ENCODE measurements around the gene ZBTB20. TPM values are rescaled to one million over a fixed set of nuclear protein-coding genes. Genes with fewer than 3 reads are reported as not detected.

Gene ZBTB20
- total RNA-seq, 1 donor from 2014 or later, result 62.0 TPM

- H3K9me3 ChIP-seq (replicated peaks), result no peaks in the 10 kb centered on the region
- no peak for DNase-seq
- peak overlapping the region; percentile 34 for H3K27ac ChIP-seq (replicated peaks)
- H3K4me3 ChIP-seq, result no peak overlapping the region
- H3K27me3 ChIP-seq (ENCODE audit: low read depth), result no peaks in the 10 kb centered on the region
- no peak for TF ChIP-seq CTCF (IDR thresholded peaks at IDR 0.05; ENCODE audit: borderline replicate concordance)
- H3K36me3 ChIP-seq, result no peaks in the 10 kb centered on the region
- intact Hi-C loops (cut with micrococcal nuclease), result no loop called here
- H3K4me1 ChIP-seq, result peaks cover 98% of the 10 kb centered on the region
Observed at GRCh38 chr3:114446600-114446999, 700.5 kb downstream of the ZBTB20 start.

DNA sequence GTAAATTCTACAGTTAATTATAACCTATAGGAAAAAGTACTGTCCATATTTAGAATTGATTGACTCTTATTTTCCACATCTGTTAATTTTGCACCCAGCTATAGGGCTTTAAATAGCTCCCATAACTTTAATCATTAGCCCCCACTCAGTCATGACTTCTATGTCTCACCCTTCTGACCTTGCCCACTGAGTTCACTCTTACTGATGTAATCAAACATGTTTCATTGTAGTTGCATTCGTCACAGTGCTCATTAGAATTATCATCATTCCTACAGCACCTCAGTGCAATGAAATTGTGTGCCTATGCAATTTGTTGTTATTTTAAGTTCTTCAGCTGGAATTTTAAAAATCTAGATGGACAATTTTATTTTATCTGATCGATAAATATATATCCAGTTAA, 701.9 kb downstream of the ZBTB20 start:
- no peak for TF ChIP-seq CTCF (IDR thresholded peaks at IDR 0.05; ENCODE audit: borderline replicate concordance)
- Histone ChIP-seq H3K36me3 (no peaks in the 10 kb centered on the region), H3K4me1 (peaks cover 99% of the 10 kb centered on the region), H3K4me3 (no peak overlapping the region), H3K9me3 (replicated peaks) (no peaks in the 10 kb centered on the region), H3K27me3 (ENCODE audit: low read depth) (no peaks in the 10 kb centered on the region), H3K27ac (replicated peaks) (no peak overlapping the region)
- intact Hi-C loops (cut with micrococcal nuclease), result no loop called here
- DNase-seq, result no peak

GRCh38 chr3:114444216-114444615, 702.9 kb downstream of the ZBTB20 start:
- no peak for DNase-seq
- Histone ChIP-seq H3K9me3 (replicated peaks) (no peaks in the 10 kb centered on the region), H3K4me3 (no peak overlapping the region), H3K36me3 (no peaks in the 10 kb centered on the region), H3K27me3 (ENCODE audit: low read depth) (no peaks in the 10 kb centered on the region), H3K27ac (replicated peaks) (no peak overlapping the region), H3K4me1 (peaks cover 99% of the 10 kb centered on the region)
- no peak for TF ChIP-seq CTCF (IDR thresholded peaks at IDR 0.05; ENCODE audit: borderline replicate concordance)
- intact Hi-C loops (cut with micrococcal nuclease), result no loop called here

DNA sequence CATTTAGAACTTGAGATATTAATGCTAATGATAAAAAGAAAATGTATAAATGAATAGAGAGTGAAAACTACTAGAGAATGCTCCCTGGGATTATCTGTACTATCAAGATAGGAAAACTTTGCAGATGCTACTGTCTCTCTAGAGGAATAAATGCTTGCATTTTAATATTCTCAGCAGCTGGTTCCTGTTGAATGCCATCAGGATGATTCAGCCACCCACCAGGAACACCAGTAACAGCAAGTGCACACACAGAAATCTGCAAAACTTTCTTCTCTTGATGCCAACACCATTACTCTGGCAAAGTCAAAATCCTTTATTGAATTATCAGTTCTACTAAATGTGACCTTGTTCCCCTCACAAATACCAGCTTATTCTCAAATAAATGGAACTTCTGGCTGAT, 704.8 kb downstream of the ZBTB20 start:
- no peak for DNase-seq
- TF ChIP-seq CTCF (IDR thresholded peaks at IDR 0.05; ENCODE audit: borderline replicate concordance), result no peak
- H3K4me3 ChIP-seq, result no peak overlapping the region
- peaks cover 99% of the 10 kb centered on the region for H3K4me1 ChIP-seq
- no peaks in the 10 kb centered on the region for H3K27me3 ChIP-seq (ENCODE audit: low read depth)
- H3K9me3 ChIP-seq (replicated peaks), result no peaks in the 10 kb centered on the region
- H3K27ac ChIP-seq (replicated peaks), result no peak overlapping the region
- H3K36me3 ChIP-seq, result no peaks in the 10 kb centered on the region
- intact Hi-C loops (cut with micrococcal nuclease), result no loop called here

DNA sequence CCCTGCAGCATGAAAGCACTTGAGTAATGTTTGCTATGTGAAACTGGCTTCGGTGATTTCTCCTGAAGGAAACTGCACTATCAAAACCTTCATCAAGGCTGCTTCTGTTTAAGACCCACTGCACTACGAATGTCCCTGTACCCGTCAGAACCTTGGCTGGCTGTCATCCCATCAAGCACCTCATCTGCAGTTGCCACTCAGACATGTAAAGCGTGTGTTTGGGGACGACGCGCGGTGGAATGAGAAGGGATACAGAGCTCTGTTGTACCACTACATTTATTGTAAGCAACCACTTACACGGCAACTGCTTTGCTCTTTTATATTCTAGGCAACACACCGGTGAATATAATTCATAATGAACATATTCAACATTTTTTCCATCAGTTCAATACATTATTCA, 705.7 kb downstream of the ZBTB20 start:
- intact Hi-C loops (cut with micrococcal nuclease), result no loop called here
- Histone ChIP-seq H3K4me3 (no peak overlapping the region), H3K4me1 (peaks cover 99% of the 10 kb centered on the region), H3K36me3 (no peaks in the 10 kb centered on the region), H3K9me3 (replicated peaks) (no peaks in the 10 kb centered on the region), H3K27ac (replicated peaks) (no peak overlapping the region), H3K27me3 (ENCODE audit: low read depth) (no peaks in the 10 kb centered on the region)
- TF ChIP-seq CTCF (IDR thresholded peaks at IDR 0.05; ENCODE audit: borderline replicate concordance), result no peak
- DNase-seq, result no peak

DNA sequence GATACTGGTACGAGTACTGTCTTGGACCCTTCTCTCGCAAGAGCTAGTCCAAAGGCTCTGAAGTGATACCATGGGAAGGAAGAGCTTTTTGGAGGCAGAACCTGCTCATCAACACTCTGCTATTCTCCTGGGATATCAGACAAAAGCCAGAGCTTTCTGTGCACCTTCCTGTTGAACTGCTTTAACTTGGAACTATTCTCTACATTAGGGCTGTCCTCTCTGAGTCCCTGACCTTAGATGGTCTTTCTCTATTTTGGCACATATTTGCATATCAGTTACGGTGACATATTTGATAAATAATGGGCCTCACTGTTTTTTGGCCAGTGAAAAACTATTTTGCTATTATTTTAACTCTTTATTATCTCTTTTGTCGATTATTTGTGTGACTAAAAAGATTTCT, 706.4 kb downstream of the ZBTB20 start:
- H3K4me1 ChIP-seq, result peaks cover 98% of the 10 kb centered on the region
- intact Hi-C loops (cut with micrococcal nuclease), result no loop called here
- H3K36me3 ChIP-seq, result no peaks in the 10 kb centered on the region
- H3K4me3 ChIP-seq, result no peak overlapping the region
- H3K27me3 ChIP-seq (ENCODE audit: low read depth), result no peaks in the 10 kb centered on the region
- no peak for TF ChIP-seq CTCF (IDR thresholded peaks at IDR 0.05; ENCODE audit: borderline replicate concordance)
- H3K9me3 ChIP-seq (replicated peaks), result no peaks in the 10 kb centered on the region
- H3K27ac ChIP-seq (replicated peaks), result no peak overlapping the region
- DNase-seq, result no peak
